HL-60 (cell line): ENCODE data around the gene INPP5K.

Experiments used
- CTCF ChIP-seq: IDR thresholded peaks from one replicate; pipeline ENCODE4 v1.5.1; 2011; ENCODE audit warnings: low read length, control low read depth, inconsistent platforms; ENCODE audit not compliant: insufficient read depth
- GABPA ChIP-seq: IDR thresholded peaks from 2 replicates; pipeline ENCODE4 v1.6.1; 2012; ENCODE audit warnings: low read depth
- POLR2AphosphoS5 ChIP-seq: IDR thresholded peaks from 2 replicates; pipeline ENCODE4 v1.6.1; 2012; ENCODE audit warnings: low read depth
- SPI1 ChIP-seq: IDR thresholded peaks from 2 replicates; pipeline ENCODE4 v1.6.1; 2012; ENCODE audit warnings: low read depth, mild to moderate bottlenecking, borderline replicate concordance
- TF ChIP-seq, protein P1 (sequence below): IDR thresholded peaks from 2 replicates; pipeline ENCODE4 v1.6.1; 2012; ENCODE audit warnings: low read depth; ENCODE audit not compliant: insufficient replicate concordance

DNA sequence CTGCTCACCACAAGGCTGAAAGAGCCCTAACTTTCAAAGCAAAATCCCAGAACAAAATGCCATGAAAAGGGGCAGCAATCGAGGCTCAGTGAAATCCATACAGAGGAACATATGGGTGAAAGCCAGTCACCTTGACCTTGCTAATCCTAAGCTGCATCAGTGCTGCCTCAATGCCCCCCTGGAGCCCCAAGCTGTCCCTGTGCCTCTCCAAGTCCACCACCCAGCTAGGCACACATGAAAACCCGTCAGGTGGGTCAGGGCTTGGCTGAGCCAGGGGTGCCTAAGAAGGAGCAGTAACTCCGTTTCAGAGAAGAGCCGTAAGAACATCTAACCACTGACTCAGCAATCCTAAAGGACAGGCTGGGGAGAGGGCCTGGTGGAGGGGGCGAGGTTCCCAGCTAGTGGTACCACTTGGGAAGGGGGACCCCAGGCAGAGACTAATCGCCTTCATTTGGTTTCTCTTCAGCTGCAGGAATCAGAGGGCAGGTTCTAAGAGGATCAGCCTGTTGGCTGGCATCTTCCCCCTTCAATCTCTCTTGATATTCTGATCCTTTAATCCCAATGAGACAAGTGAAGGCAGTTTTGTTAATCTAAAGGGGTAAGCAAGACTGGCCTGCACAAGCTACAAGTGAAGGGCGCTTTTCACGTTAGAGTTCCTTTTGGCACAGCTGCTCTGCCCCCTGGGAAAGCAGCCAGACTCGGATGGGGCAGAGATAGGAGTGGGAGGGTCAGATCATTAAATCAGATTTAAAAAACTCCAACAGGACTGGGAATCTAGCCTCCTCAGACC lies 38.5 kb upstream of the INPP5K start:
- no peak for TF ChIP-seq CTCF
- no peak for TF ChIP-seq GABPA
- TF ChIP-seq POLR2AphosphoS5 = no peak
- no peak for TF ChIP-seq SPI1
- TF ChIP-seq, protein P1, sequence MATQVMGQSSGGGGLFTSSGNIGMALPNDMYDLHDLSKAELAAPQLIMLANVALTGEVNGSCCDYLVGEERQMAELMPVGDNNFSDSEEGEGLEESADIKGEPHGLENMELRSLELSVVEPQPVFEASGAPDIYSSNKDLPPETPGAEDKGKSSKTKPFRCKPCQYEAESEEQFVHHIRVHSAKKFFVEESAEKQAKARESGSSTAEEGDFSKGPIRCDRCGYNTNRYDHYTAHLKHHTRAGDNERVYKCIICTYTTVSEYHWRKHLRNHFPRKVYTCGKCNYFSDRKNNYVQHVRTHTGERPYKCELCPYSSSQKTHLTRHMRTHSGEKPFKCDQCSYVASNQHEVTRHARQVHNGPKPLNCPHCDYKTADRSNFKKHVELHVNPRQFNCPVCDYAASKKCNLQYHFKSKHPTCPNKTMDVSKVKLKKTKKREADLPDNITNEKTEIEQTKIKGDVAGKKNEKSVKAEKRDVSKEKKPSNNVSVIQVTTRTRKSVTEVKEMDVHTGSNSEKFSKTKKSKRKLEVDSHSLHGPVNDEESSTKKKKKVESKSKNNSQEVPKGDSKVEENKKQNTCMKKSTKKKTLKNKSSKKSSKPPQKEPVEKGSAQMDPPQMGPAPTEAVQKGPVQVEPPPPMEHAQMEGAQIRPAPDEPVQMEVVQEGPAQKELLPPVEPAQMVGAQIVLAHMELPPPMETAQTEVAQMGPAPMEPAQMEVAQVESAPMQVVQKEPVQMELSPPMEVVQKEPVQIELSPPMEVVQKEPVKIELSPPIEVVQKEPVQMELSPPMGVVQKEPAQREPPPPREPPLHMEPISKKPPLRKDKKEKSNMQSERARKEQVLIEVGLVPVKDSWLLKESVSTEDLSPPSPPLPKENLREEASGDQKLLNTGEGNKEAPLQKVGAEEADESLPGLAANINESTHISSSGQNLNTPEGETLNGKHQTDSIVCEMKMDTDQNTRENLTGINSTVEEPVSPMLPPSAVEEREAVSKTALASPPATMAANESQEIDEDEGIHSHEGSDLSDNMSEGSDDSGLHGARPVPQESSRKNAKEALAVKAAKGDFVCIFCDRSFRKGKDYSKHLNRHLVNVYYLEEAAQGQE = no peak
